ENCODE measurements around the gene CORO2B. TPM values are rescaled to one million over a fixed set of nuclear protein-coding genes. Genes with fewer than 3 reads are reported as not detected.

The CORO2B gene
- total RNA-seq, 1 donor, result 0.10 TPM

DNA sequence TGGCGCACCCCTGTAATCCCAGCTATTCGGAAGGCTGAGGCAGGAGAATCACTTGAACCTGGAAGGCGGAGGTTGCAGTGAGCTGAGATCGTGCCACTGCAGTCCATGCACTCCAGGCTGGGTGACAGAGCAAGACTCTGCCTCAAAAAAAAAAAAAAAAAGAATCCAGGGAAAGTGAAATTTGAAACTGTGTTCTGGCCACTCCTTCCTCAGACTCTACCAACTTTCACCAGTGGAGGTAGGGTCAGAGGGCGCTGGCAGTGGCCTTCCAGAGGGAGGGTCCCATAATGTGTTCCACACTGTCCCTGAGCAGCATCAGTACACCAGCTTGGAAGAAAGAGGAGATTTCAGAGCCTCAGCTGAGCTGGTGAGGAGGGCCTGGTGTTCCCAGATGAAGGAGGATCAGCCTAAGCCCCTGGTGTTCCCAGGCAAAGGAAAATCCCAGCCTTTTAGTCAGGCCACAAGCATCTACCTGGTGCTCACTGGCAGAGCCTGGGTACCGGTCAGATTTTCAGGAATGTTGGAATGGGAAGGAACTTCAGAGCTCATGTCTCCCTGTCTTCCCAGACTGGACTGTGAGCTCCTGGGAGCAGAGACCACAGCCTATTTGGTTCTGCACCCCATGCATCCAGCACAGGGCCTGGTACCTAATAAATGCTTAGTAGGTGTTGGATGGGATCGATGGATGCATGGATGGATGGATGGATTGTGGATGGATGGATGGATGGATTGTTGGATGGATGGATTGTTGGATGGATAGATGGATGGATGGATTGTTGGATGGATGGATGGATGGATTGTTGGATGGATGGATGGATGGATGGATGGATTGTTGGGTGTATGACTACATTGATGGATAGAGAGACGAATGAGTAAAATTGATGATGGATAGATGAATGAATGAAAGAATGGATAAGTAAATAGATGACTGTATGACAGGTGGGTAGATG, 117.9 kb downstream of the CORO2B start:
- Histone ChIP-seq H3K4me3 (ENCODE audit: low read length) (no peak overlapping the region), H3K4me1 (ENCODE audit: insufficient read depth, low read length) (peaks cover 6% of the 10 kb centered on the region), H3K27me3 (ENCODE audit: insufficient read depth, low read length) (no peaks in the 10 kb centered on the region), H3K9me3 (ENCODE audit: low read depth, low read length) (no peaks in the 10 kb centered on the region)

DNA sequence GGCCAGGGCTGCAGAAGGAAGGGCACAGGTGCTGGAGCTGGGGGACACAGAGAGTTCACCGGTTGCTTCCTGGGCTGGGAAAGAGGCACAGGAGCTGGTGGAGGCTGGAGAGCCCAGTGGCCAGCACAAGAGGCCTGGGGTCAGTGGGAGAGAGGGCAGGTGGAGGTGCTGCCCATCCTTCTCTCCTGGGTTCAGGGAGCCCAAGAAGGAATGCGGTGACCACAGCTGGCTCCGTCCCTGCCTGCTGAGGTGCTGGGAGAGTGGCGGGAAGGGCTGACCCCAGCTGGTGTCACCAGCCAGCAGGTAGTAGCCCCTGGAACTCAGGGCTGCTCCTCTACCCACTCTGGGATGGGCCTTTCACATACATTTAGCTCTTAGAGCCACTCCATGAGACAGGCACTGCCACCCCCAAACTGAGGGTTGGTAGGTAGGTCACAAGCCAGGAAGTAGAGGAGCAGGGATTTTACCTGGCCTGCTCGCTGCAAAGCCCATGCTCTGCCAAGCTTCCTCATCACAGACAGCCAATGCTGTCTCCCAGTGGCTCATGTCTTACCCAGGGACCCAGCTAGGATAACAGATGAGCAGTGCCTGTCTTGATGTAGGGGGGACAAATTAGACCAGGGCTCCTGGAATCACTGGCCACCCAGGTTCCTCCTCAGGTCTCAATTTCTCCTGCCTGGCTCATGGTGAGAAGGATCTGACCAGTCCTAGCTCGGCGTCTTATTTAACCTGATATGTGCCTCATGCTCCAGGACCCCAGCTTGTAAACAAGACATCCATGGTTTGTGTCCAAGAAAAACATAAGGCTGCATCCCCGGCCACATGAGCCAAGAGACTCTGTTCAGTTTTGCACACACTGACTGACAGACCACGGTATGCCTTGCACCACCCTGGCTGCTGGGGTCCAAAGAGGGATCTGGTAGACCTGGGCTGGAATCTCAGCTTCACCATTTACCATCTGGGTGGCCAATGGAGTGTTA, 119.2 kb downstream of the CORO2B start:
- no peaks in the 10 kb centered on the region for H3K27me3 ChIP-seq (ENCODE audit: insufficient read depth, low read length)
- no peaks in the 10 kb centered on the region for H3K9me3 ChIP-seq (ENCODE audit: low read depth, low read length)
- peaks cover 4% of the 10 kb centered on the region for H3K4me1 ChIP-seq (ENCODE audit: insufficient read depth, low read length)
- H3K4me3 ChIP-seq (ENCODE audit: low read length), result no peak overlapping the region

DNA sequence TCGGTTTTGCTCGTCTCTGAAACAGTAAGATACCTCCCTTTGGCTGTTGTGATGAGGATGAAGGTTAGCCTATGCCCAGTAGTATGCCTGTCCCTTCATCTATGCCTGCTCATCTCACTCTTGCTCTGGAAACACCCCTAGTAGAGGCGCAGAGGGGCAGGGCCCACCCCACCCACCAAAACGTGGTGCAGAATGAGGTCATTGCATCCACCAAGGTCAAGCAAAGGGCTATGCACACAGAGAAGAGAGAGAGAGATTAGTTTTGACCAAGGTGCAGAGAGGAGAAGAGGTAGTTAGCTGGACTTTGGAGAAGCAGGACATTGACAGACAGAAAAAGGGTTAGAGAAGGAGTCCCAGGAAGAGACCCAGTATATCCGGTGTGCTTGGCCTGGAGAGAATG, 119.9 kb downstream of the CORO2B start:
- no peaks in the 10 kb centered on the region for H3K27me3 ChIP-seq (ENCODE audit: insufficient read depth, low read length)
- no peak overlapping the region for H3K4me3 ChIP-seq (ENCODE audit: low read length)
- no peaks in the 10 kb centered on the region for H3K9me3 ChIP-seq (ENCODE audit: low read depth, low read length)
- no peaks in the 10 kb centered on the region for H3K4me1 ChIP-seq (ENCODE audit: insufficient read depth, low read length)

GRCh38 chr15:68699124-68699880, 120.5 kb downstream of the CORO2B start:
- Histone ChIP-seq H3K4me3 (ENCODE audit: low read length) (no peak overlapping the region), H3K27me3 (ENCODE audit: insufficient read depth, low read length) (no peaks in the 10 kb centered on the region), H3K9me3 (ENCODE audit: low read depth, low read length) (no peaks in the 10 kb centered on the region), H3K4me1 (ENCODE audit: insufficient read depth, low read length) (peaks cover under 1% of the 10 kb centered on the region)

DNA sequence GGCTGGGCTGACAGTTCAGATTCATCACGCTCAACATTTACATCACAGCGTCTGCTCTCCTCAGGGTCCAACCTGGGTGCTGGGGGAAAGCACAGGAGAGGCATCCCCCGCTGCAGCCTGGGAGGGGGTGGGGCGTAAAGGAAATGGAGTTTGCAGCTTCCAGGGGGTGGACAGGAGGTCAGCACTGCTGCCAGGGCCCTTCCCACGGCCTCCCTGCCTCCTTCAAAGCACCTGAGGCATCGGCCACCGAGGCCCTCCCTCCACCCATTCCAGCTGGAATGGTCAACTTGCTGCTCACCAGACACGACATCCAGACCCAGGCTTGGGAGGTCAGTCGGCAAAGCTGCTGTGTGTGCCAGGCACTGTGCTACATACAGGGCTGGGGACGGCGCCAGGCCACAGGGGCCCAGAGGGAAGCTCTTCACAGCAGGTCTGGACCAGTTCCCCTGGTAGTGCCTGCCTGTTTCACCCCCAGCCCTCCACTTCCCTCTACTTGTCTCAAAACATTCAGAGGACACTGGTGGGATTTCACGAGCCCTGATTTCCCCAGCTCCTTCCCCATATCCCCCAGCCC, 121.2 kb downstream of the CORO2B start:
- H3K4me1 ChIP-seq (ENCODE audit: insufficient read depth, low read length), result peaks cover 7% of the 10 kb centered on the region
- no peaks in the 10 kb centered on the region for H3K9me3 ChIP-seq (ENCODE audit: low read depth, low read length)
- H3K27me3 ChIP-seq (ENCODE audit: insufficient read depth, low read length), result no peaks in the 10 kb centered on the region
- H3K4me3 ChIP-seq (ENCODE audit: low read length), result no peak overlapping the region

GRCh38 chr15:68700455-68701123, 121.8 kb downstream of the CORO2B start:
- Histone ChIP-seq H3K4me3 (ENCODE audit: low read length) (no peak overlapping the region), H3K27me3 (ENCODE audit: insufficient read depth, low read length) (no peaks in the 10 kb centered on the region), H3K9me3 (ENCODE audit: low read depth, low read length) (no peaks in the 10 kb centered on the region), H3K4me1 (ENCODE audit: insufficient read depth, low read length) (peaks cover 7% of the 10 kb centered on the region)

DNA sequence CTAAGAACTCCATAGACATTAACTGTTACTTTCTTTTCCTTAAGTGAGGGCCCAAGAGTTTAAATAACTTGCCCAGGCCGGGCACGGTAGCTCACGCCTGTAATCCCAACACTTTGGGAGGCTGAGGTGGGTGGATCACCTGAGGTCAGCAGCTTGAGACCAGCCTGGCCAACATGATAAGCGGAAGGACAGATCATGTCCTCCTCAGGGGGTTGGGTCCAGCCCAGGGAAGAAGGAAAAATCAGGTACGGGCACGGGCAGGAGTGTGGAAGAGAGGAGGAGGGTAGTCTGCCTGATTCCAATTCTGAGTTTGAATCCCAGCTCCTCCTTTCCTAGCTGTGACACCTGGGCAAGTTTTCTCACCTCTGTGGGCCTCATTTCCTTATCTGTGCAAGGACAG, 123.1 kb downstream of the CORO2B start:
- Histone ChIP-seq H3K4me3 (ENCODE audit: low read length) (no peak overlapping the region), H3K27me3 (ENCODE audit: insufficient read depth, low read length) (no peaks in the 10 kb centered on the region), H3K4me1 (ENCODE audit: insufficient read depth, low read length) (peaks cover 7% of the 10 kb centered on the region), H3K9me3 (ENCODE audit: low read depth, low read length) (no peaks in the 10 kb centered on the region)

DNA sequence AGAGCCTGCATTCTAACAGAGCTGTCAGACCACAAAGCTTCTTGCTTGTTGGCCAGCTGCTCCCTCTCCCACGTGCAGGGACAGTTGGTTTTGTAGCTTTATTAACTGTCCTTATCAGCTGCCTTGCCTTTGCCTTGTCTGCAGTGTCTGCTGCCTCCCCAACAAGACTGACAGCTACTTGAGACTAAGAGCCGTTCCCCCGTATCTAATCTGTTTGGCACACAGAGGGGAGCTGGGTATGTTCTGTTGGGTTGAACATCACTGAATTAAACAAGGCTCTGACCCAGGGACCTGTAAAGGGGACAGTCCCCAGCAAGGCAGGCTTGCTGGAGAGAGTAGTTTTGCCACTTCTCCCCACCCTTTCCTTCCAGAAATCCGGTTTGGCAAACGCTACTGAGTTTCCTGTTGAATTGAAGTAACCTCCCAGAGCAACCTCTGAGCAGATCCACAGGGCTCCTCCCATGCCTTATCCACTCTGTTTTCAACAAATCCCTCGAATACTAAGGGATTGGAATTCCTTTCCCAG, 125.8 kb downstream of the CORO2B start:
- H3K4me3 ChIP-seq (ENCODE audit: low read length), result no peak overlapping the region
- H3K27me3 ChIP-seq (ENCODE audit: insufficient read depth, low read length), result no peaks in the 10 kb centered on the region
- peaks cover 7% of the 10 kb centered on the region for H3K4me1 ChIP-seq (ENCODE audit: insufficient read depth, low read length)
- no peaks in the 10 kb centered on the region for H3K9me3 ChIP-seq (ENCODE audit: low read depth, low read length)

GRCh38 chr15:68706256-68706655, 127.5 kb downstream of the CORO2B start:
- peaks cover 7% of the 10 kb centered on the region for H3K4me1 ChIP-seq (ENCODE audit: insufficient read depth, low read length)
- H3K4me3 ChIP-seq (ENCODE audit: low read length), result no peak overlapping the region
- no peaks in the 10 kb centered on the region for H3K27me3 ChIP-seq (ENCODE audit: insufficient read depth, low read length)
- no peaks in the 10 kb centered on the region for H3K9me3 ChIP-seq (ENCODE audit: low read depth, low read length)

DNA sequence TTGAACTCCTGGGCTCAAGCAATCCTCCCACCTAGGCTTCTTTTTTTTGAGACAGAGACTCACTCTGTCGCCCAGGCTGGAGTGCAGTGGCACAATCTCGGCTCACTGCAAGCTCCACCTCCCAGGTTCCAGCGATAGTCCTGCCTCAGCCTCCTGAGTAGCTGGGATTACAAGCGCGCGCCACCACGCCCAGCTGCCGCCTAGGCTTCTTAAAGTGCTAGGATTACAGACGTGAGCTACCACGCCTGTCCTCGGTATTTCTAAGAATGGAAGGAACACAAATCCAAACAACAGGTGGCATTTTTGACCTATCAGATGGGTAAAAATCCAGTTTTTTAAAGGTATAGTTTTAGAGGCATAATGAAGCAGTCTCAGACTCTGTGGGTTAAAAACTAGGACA, 128.1 kb downstream of the CORO2B start:
- Histone ChIP-seq H3K4me1 (ENCODE audit: insufficient read depth, low read length) (peaks cover 7% of the 10 kb centered on the region), H3K4me3 (ENCODE audit: low read length) (no peak overlapping the region), H3K9me3 (ENCODE audit: low read depth, low read length) (no peaks in the 10 kb centered on the region), H3K27me3 (ENCODE audit: insufficient read depth, low read length) (no peaks in the 10 kb centered on the region)

DNA sequence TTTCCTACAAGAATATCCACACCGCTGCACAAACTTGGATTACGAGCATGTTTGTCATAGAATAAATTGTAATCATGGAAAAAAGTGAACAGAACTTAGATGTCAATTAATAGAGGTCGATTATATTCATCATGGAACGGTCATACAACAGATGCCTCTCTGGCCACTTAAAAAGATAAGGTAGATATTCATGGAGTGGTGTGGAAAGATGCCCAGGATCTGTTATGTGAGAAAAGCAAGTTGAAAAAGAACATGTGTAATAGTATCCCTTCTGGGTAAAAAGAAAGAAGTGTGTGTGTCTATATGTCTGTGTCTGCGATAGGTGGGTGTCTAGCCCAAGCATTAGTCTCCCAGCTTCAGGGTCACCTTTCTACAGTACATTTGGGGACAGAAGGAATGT, 128.6 kb downstream of the CORO2B start:
- Histone ChIP-seq H3K4me3 (ENCODE audit: low read length) (no peak overlapping the region), H3K9me3 (ENCODE audit: low read depth, low read length) (no peaks in the 10 kb centered on the region), H3K27me3 (ENCODE audit: insufficient read depth, low read length) (no peaks in the 10 kb centered on the region), H3K4me1 (ENCODE audit: insufficient read depth, low read length) (peaks cover 7% of the 10 kb centered on the region)

- Histone ChIP-seq H3K4me3 (ENCODE audit: low read length) (no peak overlapping the region), H3K27me3 (ENCODE audit: insufficient read depth, low read length) (no peaks in the 10 kb centered on the region), H3K9me3 (ENCODE audit: low read depth, low read length) (no peaks in the 10 kb centered on the region), H3K4me1 (ENCODE audit: insufficient read depth, low read length) (peaks cover under 1% of the 10 kb centered on the region)
These were observed 131.1 kb downstream of the CORO2B start for GRCh38 chr15:68709876-68710275.

DNA sequence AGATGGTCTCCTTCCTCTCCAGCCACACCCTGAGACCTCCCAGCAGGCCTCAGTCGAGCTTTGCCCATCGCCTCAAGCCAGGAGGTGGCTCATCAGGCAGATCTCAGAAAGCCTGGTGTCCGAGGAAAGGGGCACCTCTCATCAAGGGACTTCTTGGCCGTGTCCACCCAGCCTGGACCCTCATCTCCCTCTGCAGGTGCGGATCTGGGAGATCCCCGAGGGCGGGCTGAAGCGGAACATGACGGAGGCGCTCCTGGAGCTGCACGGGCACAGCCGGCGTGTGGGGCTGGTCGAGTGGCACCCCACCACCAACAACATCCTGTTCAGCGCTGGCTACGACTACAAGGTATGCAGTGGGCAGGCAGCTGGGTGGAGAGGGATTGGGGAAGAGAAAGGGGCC, 131.7 kb downstream of the CORO2B start:
- Histone ChIP-seq H3K4me1 (ENCODE audit: insufficient read depth, low read length) (no peaks in the 10 kb centered on the region), H3K4me3 (ENCODE audit: low read length) (no peak overlapping the region), H3K27me3 (ENCODE audit: insufficient read depth, low read length) (no peaks in the 10 kb centered on the region), H3K9me3 (ENCODE audit: low read depth, low read length) (no peaks in the 10 kb centered on the region)

DNA sequence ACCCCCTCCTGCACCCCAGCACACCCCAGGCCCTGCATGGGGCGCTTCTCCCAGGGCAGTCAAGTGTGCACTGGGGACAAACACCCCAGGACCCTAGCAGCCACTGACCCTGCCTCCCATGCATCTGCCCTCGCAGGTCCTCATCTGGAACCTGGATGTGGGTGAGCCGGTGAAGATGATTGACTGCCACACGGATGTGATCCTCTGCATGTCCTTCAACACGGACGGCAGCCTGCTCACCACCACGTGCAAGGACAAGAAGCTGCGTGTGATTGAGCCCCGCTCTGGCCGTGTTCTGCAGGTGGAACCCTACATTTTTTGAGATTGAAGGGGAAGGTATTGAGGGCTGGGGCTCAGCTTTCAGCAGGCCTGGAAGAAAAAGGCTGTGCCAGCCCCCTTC, 132.6 kb downstream of the CORO2B start:
- Histone ChIP-seq H3K4me1 (ENCODE audit: insufficient read depth, low read length) (no peaks in the 10 kb centered on the region), H3K9me3 (ENCODE audit: low read depth, low read length) (no peaks in the 10 kb centered on the region), H3K27me3 (ENCODE audit: insufficient read depth, low read length) (no peaks in the 10 kb centered on the region), H3K4me3 (ENCODE audit: low read length) (no peak overlapping the region)

Data from mononuclear cell (primary cell).